ENCODE data around the gene WNT3.
A peak's percentile ranks its signal among the peaks of the same experiment; 100 is the strongest.

Gene WNT3

GRCh38 chr17:46833840-46834208 is 15.3 kb upstream of the WNT3 start:
- Histone ChIP-seq H3K27ac (ENCODE audit: low read length) (no peak overlapping the region), H3K27me3 (ENCODE audit: insufficient read depth, low read length) (peaks cover 42% of the 10 kb centered on the region), H3K36me3 (ENCODE audit: insufficient read depth, low read depth, low read length) (no peaks in the 10 kb centered on the region), H3K4me3 (ENCODE audit: low read length) (no peak overlapping the region), H3K9me3 (ENCODE audit: insufficient read depth, low read depth, low read length) (no peaks in the 10 kb centered on the region), H3K9ac (ENCODE audit: low read depth, low read length) (no peak overlapping the region), H3K4me1 (ENCODE audit: insufficient read depth, low read length) (peaks cover 21% of the 10 kb centered on the region; the same call in 1 of the 2 replicates)

- H3K27me3 ChIP-seq (ENCODE audit: insufficient read depth, low read length), result peaks cover 42% of the 10 kb centered on the region
- H3K27ac ChIP-seq (ENCODE audit: low read length), result no peak overlapping the region
- peaks cover 24% of the 10 kb centered on the region; the same call in 1 of the 2 replicates for H3K4me1 ChIP-seq (ENCODE audit: insufficient read depth, low read length)
- H3K4me3 ChIP-seq (ENCODE audit: low read length), result no peak overlapping the region
- H3K9ac ChIP-seq (ENCODE audit: low read depth, low read length), result peak overlapping the region; percentile 5; the same call in 1 of the 2 replicates
- H3K9me3 ChIP-seq (ENCODE audit: insufficient read depth, low read depth, low read length), result no peaks in the 10 kb centered on the region
- H3K36me3 ChIP-seq (ENCODE audit: insufficient read depth, low read depth, low read length), result no peaks in the 10 kb centered on the region
Measured at GRCh38 chr17:46832945-46833839, 14.7 kb upstream of the WNT3 start.

GRCh38 chr17:46832331-46832821 is 13.9 kb upstream of the WNT3 start:
- Histone ChIP-seq H3K27me3 (ENCODE audit: insufficient read depth, low read length) (peaks cover 42% of the 10 kb centered on the region), H3K9me3 (ENCODE audit: insufficient read depth, low read depth, low read length) (no peaks in the 10 kb centered on the region), H3K36me3 (ENCODE audit: insufficient read depth, low read depth, low read length) (no peaks in the 10 kb centered on the region), H3K9ac (ENCODE audit: low read depth, low read length) (no peak overlapping the region; the same call in 1 of the 2 replicates), H3K4me3 (ENCODE audit: low read length) (no peak overlapping the region; the same call in 1 of the 2 replicates), H3K27ac (ENCODE audit: low read length) (no peak overlapping the region), H3K4me1 (ENCODE audit: insufficient read depth, low read length) (peaks cover 24% of the 10 kb centered on the region; the same call in 1 of the 2 replicates)

GRCh38 chr17:46831573-46832330 is 13.3 kb upstream of the WNT3 start:
- no peaks in the 10 kb centered on the region for H3K36me3 ChIP-seq (ENCODE audit: insufficient read depth, low read depth, low read length)
- no peaks in the 10 kb centered on the region for H3K9me3 ChIP-seq (ENCODE audit: insufficient read depth, low read depth, low read length)
- no peak overlapping the region for H3K9ac ChIP-seq (ENCODE audit: low read depth, low read length)
- no peak overlapping the region; the same call in 1 of the 2 replicates for H3K4me3 ChIP-seq (ENCODE audit: low read length)
- H3K27ac ChIP-seq (ENCODE audit: low read length), result no peak overlapping the region
- H3K27me3 ChIP-seq (ENCODE audit: insufficient read depth, low read length), result peaks cover 42% of the 10 kb centered on the region
- peaks cover 24% of the 10 kb centered on the region; the same call in 1 of the 2 replicates for H3K4me1 ChIP-seq (ENCODE audit: insufficient read depth, low read length)

- Histone ChIP-seq H3K27ac (ENCODE audit: low read length) (no peak overlapping the region), H3K9ac (ENCODE audit: low read depth, low read length) (no peak overlapping the region), H3K27me3 (ENCODE audit: insufficient read depth, low read length) (peaks cover 48% of the 10 kb centered on the region), H3K4me3 (ENCODE audit: low read length) (no peak overlapping the region), H3K4me1 (ENCODE audit: insufficient read depth, low read length) (peaks cover 9% of the 10 kb centered on the region; the same call in 1 of the 2 replicates), H3K9me3 (ENCODE audit: insufficient read depth, low read depth, low read length) (no peaks in the 10 kb centered on the region), H3K36me3 (ENCODE audit: insufficient read depth, low read depth, low read length) (no peaks in the 10 kb centered on the region)
Measured at GRCh38 chr17:46827274-46827673, 8.8 kb upstream of the WNT3 start.

- no peak overlapping the region for H3K27ac ChIP-seq (ENCODE audit: low read length)
- no peak overlapping the region for H3K9ac ChIP-seq (ENCODE audit: low read depth, low read length)
- H3K36me3 ChIP-seq (ENCODE audit: insufficient read depth, low read depth, low read length), result no peaks in the 10 kb centered on the region
- peaks cover 49% of the 10 kb centered on the region for H3K27me3 ChIP-seq (ENCODE audit: insufficient read depth, low read length)
- no peaks in the 10 kb centered on the region for H3K9me3 ChIP-seq (ENCODE audit: insufficient read depth, low read depth, low read length)
- no peak overlapping the region for H3K4me3 ChIP-seq (ENCODE audit: low read length)
- H3K4me1 ChIP-seq (ENCODE audit: insufficient read depth, low read length), result peaks cover 8% of the 10 kb centered on the region; the same call in 1 of the 2 replicates
Measured at GRCh38 chr17:46826116-46826515, 7.6 kb upstream of the WNT3 start.

GRCh38 chr17:46823657-46824056 is 5.2 kb upstream of the WNT3 start:
- H3K9me3 ChIP-seq (ENCODE audit: insufficient read depth, low read depth, low read length), result no peaks in the 10 kb centered on the region
- peaks cover 64% of the 10 kb centered on the region for H3K27me3 ChIP-seq (ENCODE audit: insufficient read depth, low read length)
- H3K36me3 ChIP-seq (ENCODE audit: insufficient read depth, low read depth, low read length), result no peaks in the 10 kb centered on the region
- H3K4me1 ChIP-seq (ENCODE audit: insufficient read depth, low read length), result peaks cover 16% of the 10 kb centered on the region
- H3K27ac ChIP-seq (ENCODE audit: low read length), result no peak overlapping the region
- H3K4me3 ChIP-seq (ENCODE audit: low read length), result no peak overlapping the region
- no peak overlapping the region for H3K9ac ChIP-seq (ENCODE audit: low read depth, low read length)

GRCh38 chr17:46822388-46822921 is 4.0 kb upstream of the WNT3 start:
- Histone ChIP-seq H3K4me1 (ENCODE audit: insufficient read depth, low read length) (peaks cover 18% of the 10 kb centered on the region), H3K27me3 (ENCODE audit: insufficient read depth, low read length) (peaks cover 76% of the 10 kb centered on the region), H3K36me3 (ENCODE audit: insufficient read depth, low read depth, low read length) (no peaks in the 10 kb centered on the region), H3K27ac (ENCODE audit: low read length) (no peak overlapping the region), H3K4me3 (ENCODE audit: low read length) (no peak overlapping the region), H3K9ac (ENCODE audit: low read depth, low read length) (no peak overlapping the region), H3K9me3 (ENCODE audit: insufficient read depth, low read depth, low read length) (no peaks in the 10 kb centered on the region)

GRCh38 chr17:46821482-46822387 is 3.2 kb upstream of the WNT3 start:
- Histone ChIP-seq H3K36me3 (ENCODE audit: insufficient read depth, low read depth, low read length) (no peaks in the 10 kb centered on the region), H3K4me1 (ENCODE audit: insufficient read depth, low read length) (peaks cover 22% of the 10 kb centered on the region), H3K9me3 (ENCODE audit: insufficient read depth, low read depth, low read length) (no peaks in the 10 kb centered on the region), H3K27me3 (ENCODE audit: insufficient read depth, low read length) (peaks cover 84% of the 10 kb centered on the region), H3K4me3 (ENCODE audit: low read length) (peak overlapping the region; percentile 49; the same call in 1 of the 2 replicates), H3K27ac (ENCODE audit: low read length) (no peak overlapping the region), H3K9ac (ENCODE audit: low read depth, low read length) (no peak overlapping the region)

GRCh38 chr17:46820592-46821450 is 2.3 kb upstream of the WNT3 start:
- Histone ChIP-seq H3K4me1 (ENCODE audit: insufficient read depth, low read length) (peaks cover 23% of the 10 kb centered on the region), H3K9me3 (ENCODE audit: insufficient read depth, low read depth, low read length) (no peaks in the 10 kb centered on the region), H3K9ac (ENCODE audit: low read depth, low read length) (peak overlapping the region; percentile 40; the same call in 1 of the 2 replicates), H3K27ac (ENCODE audit: low read length) (no peak overlapping the region), H3K4me3 (ENCODE audit: low read length) (peak overlapping the region; percentile 75; the same call in 1 of the 2 replicates), H3K36me3 (ENCODE audit: insufficient read depth, low read depth, low read length) (no peaks in the 10 kb centered on the region), H3K27me3 (ENCODE audit: insufficient read depth, low read length) (peaks cover 93% of the 10 kb centered on the region)

Data from iPS-20b (cell line).